ENCODE data around the gene EIPR1.
A peak's percentile ranks its signal among the peaks of the same experiment; 100 is the strongest.

The EIPR1 gene

DNA sequence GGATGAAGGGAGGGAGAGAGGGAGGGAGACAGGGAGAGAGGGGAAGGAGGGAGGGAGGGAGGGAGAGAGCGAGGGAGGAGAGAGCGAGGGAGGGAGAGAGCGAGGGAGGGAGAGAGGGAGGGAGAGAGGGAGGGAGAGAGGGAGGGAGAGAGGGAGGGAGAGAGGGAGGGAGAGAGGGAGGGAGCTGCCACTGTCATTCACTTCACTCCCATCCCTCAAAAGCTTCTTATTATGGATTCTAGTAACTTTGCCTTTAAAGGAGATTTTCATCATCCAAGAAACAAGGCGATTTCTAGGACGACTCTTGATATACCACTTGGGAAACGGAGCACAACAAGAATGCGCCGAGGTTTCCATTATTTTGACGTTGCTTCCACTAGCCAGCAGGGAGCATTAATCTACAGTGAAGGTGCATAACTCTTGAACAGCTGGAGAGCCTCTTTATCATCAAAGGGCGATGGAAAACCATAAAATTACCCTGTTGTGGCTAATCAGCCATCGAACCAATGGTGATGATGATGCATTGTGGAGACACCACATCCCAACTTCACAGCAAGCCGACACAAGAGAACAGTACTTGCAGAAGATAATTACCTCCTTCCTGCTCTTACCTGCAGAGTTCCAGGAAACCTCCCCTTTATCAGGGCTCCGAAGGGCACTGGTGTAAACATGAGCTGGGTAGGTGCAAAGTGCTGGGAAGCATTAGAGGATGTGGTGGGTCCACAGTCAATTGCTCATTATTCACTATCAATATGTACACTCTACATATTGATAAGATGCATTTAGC lies 130.5 kb downstream of the EIPR1 start:
- DNase-seq (ENCODE audit: low read depth): no peak

DNA sequence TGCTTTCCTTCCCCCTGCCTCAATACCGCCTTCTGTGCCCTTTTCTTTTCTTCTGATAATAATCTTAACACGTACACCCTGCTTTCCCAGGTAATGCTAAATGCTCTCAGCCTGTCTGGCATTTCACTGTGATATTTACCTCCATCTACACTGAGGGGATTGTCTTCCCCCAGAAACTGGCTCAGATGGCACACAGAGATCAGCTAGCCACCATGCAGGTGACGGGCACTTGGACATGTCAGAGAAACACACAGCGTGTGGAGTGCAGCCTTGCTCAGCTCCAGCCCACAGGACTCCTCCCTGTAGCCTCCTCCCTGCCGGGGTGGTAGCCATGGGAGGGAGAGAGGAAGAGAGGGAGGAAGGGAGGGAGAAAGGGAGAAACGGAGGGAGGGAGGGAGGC lies 131.2 kb downstream of the EIPR1 start:
- DNase-seq (ENCODE audit: low read depth): no peak

DNA sequence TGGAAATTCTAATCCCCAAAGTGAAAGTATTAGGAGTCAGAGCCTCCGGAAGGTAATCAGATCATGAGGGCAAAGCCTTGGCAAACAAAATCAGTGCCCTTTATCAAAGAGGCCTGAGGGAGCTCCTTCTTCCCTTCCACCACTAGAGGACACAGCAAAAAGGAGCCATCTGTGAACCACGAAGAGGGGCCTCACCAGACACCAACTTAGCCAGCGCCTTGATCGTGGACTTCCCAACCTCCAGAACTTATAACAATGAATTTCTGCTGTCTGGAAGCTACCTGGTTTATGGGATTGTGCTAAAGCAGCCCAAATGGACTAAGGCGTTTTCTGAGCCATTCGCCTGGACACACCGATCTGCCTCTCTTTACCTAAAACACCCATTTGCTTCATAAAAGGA lies 133.1 kb downstream of the EIPR1 start:
- no peak for DNase-seq (ENCODE audit: low read depth)

DNA sequence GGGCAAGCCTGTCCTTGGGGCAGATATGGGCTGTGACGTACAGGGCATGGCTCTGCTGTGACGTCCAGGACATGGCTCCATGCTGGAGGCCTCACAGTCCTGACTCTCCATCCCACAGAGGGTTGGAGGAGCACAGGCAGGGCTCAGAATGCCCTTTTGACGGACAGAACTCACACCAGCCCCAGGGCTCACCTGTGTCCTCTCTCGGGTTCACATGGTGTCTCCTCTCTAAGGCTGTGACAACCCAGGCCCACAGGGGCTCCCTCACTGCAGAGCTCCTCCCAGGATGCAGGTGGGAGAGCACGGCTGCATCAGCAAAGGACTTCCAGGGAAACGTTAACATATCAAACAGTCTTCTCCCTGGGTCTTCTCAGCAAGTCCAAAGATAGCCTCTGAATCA lies 133.8 kb downstream of the EIPR1 start:
- no peak for DNase-seq (ENCODE audit: low read depth)

DNA sequence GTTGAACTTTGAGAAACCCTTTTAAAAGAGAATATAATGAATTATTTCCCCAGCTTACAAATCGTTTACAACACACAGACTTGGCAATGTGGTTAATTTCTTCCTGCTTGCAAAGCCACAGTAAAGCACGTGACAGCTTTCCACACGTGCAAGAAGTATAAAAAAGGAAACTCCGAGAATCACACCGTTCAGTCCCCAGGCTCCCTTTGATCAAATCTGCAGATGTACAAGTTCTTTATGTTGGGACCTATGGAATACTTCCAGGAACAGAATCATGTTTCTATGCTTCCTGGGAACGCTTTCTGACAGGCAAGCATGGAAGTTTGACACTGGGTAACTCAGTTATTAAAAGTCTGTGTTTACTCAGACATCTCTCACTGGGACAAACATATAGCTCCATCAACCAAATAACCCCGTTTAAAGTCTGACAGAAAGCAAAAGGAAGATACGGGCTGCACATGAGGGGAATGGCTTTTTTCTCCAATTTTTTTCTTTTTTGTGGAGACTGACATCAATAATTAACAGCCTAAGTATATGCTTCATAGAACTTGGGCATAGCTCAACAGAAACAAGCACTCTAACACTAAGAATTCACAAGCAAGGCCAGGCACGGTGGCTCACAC lies 134.8 kb downstream of the EIPR1 start:
- peak; percentile 21 for DNase-seq (ENCODE audit: low read depth)

DNA sequence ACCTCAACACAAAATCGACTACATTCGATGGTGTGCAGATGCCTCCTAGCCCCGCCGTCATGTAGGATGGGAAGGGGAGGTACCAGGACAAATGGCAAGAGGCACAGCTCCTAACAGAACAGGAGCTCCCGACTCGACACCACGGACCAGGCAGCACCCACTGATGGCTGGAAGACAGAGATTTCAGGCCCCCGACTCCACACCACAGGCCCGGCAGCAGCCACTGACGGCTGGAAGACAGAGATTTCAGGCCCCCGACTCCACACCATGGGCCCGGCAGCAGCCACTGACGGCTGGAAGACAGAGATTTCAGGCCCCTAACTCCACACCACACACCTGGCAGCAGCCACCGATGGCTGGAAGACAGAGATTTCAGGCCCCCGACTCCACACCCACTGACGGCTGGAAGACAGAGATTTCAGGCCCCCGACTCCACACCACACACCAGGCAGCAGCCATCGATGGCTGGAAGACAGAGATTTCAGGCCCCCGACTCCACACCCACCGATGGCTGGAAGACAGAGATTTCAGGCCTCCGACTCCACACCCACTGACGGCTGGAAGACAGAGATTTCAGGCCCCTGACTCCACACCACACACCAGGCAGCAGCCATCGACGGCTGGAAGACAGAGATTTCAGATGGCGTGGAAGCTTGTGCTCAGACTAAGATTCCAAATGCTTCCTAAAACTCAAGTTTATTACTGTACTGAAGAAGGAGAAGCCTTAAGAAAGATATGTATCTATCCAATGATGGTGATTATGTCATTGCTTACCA lies 135.5 kb downstream of the EIPR1 start:
- no peak for DNase-seq (ENCODE audit: low read depth)

DNA sequence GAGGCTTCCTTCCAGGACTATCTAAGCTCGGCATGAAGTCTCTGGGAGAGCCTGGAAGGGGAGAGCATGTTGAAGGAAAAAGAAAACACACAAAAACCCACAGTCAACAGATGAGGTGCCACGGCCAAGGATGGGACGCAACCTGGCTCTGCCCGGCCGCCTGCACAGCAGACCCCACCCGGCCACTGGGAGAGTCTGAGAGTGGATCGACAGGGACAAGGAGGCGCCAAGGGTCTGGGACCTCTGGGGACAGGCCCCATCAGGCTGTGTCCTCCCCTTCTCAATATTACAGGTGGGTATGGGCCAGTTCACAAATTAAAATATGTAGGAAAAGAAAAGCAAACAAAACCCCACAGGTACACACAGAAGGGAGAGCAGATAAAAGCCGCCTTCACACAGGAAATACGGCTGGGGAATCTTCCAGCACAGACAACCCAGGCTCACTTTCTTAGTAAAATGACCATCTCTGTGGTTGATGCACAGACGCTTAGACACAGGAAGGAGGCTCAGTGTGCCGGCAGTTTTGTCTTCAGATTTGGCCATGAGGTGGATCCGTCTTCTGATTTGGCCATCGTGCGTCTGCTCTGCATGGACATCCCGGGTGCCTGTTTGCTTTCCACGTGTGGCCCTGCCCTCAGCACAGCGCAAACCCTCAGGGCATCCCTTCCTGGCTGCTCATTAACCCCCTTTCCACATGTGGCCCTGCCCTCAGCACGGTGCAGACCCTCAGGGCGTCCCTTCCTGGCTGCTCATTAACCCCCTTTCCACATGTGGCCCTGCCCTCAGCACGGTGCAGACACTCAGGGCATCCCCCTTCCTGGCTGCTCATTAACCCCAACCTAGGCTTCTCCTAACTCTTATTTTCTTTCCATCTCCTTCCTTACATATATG lies 138.4 kb downstream of the EIPR1 start:
- no peak for DNase-seq (ENCODE audit: low read depth)

DNA sequence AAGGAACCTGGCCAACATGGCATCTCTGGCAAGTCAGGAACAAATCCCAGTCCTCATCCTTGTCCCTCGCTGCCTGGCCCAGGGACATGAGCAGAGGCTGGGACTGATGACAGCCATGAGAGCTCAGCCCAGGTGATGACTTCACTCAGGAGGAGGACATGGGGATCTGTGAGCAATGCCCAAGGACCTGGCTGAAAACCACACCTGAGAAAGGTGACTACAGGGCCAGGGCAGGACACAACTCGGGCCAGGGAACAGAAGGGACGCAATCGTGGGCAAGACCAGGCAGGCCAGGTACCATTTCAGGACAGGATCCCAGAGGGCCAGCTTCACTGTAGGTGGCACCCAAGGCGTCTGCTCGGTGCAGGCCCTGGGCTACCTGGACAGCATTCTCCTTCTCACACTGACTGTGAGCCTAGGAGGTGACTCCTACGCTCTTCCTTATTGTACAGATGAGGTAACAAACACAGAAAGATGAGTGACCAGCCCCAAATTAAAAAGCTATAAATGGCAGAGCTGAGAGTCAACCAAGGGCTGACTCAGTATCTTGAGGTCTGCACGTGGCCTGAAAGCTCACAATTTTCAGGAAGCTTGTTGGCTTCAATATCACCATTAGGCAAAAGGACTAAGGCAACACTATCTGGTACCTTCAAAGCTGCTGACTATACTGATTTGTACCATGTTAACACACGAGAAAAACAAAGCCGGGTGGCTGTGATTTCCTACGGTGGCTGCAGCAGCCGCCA lies 141.1 kb downstream of the EIPR1 start:
- DNase-seq (ENCODE audit: low read depth): no peak

DNA sequence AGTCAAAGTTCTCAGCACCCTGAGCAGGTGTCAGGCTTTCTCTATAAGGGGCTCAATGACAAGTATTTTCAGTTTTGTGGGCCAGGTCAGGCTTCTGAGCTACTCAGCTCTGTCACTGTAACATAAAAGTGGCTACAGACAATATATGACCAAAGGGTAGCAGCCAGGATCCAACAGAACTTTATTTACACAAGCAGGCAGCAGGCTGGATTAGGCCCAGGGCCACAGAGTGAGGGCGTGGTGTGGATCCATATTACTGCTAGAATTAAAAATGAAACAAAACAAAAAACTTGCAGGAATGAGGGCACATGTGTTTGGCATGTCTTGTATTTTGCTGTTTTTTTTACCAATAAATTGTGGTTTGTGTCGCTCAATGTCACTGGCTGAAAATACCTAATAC lies 143.7 kb downstream of the EIPR1 start:
- no peak for DNase-seq (ENCODE audit: low read depth)

DNA sequence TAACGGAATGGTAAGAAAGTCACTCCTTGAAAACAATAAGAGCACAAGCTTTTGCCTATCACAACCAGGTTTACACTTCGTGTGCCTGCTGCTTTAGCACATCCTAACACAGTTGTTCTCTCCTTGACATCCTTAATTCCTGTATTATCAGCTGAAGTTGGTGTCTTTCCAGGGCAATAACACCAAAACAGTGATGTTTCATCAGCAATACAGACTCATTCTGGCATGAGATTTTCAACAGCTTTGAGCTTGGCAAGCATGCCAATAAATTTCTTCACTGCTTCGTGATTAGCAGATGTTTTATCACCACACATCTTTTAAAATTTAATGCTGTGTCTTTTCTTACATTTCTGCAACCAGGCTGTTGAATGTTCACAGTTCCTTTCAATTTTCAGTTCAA lies 148.4 kb downstream of the EIPR1 start:
- no peak for DNase-seq (ENCODE audit: low read depth)

DNA sequence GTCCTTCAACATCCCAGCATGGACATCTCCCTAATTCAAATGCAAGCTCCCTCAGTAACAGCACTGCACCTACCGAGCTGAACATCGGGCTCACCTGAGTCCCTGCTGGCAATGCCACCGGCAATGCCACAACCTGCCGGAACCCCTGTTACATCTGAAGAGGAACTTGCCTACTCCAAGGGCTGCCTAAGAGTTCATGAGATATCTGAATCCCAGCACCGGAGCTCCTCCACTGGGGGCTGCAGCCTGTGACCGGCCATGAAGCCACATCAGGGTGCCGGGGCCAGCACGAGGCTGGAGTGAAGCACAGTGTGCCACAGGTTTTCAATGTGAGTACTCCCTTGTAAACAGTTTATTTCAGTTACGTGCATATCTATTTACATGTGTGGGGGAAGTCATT lies 152.9 kb downstream of the EIPR1 start:
- no peak for DNase-seq (ENCODE audit: low read depth)

DNA sequence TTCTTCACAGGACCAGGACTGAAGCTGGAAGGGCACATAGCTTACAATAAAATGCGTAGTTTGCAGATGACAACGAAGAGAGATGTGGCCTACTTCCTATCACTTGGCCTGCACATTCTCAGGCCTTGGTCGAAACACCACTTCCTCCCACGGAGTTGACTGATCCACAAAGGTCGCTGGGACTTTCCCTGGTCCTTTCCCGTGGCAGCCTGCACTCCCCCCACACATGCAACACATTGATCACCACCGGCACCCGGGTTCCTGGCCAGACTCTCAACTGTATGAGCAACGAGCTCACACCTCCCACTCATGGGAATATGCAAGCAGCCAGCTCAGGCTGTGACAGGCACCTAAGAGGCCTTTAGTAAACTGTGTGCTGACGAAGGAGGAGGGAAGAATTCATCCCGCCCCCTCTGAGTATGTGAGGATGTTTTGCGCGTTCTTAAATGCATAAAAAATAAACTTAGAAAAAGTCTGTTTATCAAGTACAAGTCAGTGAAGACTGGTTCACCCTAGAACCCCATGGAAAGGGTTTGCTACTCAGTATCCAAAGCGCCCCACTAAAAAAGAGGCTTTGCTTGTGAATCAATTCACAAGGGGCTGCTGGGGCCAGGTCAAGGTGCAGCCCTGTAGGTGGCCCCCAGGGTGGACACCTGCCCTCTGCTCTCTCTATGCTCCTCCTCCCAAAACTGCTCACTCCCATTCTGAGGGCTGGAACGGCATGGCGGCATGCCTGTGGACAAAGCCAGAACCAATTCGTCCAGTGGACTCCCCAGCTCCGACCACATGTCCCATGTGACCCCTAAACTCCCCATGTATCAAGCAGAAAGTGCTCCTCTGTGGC lies 154.3 kb downstream of the EIPR1 start:
- DNase-seq (ENCODE audit: low read depth): no peak

DNA sequence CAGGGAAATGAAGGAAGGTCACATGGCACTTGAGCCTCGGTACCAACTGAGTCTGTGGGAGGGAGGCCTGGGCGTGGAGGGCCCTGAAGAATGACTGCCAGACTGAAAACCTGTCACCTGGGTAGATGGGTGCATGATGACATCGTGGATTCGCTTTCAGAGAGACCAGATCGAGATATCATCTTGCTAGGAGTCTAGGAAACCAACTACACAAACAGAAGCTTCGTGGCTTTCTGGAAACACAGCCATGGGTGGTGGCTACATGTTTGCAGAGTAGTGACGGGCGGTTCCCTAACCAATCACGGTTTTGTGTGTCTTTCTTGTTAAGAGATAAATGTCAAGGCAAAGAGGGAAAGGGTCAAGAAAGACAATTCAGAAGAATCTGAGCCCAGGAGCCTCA lies 155.0 kb downstream of the EIPR1 start:
- no peak for DNase-seq (ENCODE audit: low read depth)

DNA sequence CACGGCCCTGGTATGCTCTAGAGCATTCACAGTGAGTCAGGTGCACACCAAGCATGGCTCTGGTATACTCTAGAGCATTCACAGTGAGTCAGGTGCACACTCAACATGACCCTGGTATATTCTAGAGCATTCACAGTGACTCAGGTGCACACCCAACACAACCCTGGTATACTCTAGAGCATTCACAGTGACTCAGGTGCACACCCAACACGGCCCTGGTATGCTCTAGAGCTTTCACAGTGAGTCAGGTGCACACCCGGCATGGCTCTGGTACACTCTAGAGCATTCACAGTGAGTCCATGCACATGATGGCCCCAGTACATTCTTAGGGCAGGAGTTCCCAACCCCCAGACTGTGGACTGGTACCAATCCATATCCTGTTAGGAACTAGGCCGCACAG lies 158.1 kb downstream of the EIPR1 start:
- no peak for DNase-seq (ENCODE audit: low read depth)

DNA sequence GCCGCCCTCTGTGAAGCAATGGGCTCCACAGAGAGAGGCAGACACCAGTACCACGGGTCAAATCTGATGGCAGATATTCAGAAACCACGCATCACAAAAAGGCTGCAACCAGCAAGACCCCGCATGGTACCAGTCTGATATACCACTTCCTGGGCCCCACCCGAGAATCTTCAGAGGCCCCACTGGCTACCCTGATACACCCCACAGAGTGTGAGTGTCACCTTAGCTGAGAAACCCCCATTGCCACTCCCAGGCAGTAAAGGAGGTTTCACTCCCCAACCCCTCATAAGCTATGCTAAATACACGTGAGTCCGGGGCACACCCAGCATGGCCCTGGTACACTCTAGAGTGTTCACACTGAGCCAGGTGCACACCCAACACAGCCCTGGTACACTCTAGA lies 160.0 kb downstream of the EIPR1 start:
- DNase-seq (ENCODE audit: low read depth): no peak

DNA sequence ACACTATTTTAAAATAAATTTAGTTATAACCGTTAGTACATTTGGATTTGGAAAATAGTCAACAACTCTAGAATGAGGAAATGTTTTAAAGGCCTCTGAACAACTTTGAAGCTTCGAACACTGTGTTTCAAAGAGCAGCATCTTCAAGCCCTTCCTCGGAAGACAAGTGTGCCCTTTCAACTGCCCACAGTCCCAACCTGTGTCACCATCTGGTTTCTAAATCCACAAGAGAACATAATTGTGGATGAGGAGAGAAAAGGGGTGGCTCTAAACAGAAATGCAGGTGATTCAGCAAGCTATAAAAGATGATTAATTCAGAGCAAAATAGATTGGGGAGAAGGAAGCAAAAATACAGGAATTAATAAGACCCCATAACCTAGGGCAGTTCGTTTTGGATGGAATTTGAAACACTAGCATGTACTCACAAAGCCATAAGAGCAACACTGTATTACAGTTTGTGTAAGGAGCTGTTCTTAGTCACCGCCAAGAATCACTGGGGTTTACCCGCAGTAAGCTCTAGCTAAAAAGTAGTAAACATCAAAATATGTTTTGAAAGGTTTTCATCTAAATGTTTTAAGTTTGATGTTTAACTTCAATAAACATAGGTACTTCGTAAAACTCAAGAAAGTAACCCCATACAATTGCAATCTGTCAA lies 160.7 kb downstream of the EIPR1 start:
- DNase-seq (ENCODE audit: low read depth): no peak

DNA sequence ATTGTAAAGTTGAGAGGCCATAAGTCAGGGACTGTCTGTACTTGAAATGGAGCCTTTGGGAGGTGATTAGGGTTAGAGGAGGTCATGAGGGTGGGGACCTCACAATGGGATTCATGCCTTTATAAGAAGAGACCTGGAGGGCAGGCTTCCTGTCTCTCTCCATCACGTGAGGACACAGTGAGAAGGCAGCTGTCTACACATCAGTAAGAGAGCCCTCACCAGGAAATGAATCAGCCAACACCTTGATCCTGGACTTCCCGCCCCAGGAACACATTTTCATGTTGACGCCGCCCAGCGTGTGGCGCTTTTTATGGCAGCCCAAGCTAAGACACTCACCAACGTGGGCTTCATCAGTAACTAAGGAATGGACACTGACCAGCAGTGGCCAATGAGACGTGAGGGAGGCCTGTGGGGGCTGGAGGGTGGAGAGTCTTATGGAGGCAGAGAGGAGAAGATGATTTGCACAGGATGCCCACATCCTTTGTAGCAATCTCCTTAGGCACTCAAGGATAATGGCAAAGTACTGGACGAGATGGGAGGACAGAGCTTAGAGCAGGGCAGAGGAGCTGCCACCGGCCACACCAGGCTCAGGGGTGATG lies 162.7 kb downstream of the EIPR1 start:
- DNase-seq (ENCODE audit: low read depth): no peak

DNA sequence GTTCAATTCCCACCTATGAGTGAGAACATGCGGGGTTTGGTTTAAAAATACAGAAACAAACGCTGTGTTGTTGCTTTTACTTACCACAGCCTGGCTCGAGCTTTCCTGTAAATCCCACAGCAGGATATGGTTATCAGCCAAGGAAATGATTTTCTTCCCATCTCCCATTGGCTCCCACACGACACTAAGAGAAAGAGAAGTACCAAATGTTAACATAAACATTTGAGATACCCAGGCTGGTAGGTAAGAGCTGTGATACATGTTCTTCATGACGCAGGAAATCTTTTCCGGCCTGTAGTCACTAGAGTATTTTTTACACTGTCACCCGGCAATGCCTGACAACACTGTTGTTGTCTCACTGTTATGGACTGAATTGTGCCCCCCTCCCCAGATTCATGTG lies 163.6 kb downstream of the EIPR1 start:
- DNase-seq (ENCODE audit: low read depth): no peak

DNA sequence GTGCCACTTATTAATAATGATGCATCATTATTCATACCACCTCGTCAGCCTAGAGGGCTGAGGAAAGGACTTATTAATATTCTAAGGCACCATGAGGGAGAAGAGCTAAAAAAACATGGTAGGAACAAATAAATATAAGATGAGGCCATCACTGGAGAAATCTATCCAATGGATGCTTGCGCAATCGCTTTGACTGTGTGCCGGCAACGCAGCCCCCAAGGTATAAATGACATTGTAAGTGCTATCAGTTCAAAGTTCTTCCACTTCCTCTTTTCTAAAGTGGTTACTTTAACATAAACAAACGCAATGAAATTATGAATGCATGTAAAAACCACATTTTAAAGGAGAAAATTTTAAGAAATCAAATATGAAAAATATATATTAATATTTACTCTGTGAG lies 164.6 kb downstream of the EIPR1 start:
- no peak for DNase-seq (ENCODE audit: low read depth)

DNA sequence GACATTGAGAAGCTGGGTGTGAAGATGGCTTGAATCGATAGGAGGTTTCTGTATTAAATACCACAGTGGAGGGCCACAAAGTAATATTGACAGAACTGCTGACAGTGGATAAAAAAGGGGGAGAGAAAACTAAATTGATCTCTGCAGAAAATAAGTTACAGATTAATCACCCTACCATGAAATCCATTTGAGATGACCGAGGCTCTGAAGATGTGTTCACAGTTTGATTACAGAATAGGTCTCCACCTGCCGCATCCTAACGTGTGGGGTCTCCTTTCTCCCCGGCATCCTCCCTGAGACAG lies 165.6 kb downstream of the EIPR1 start:
- no peak for DNase-seq (ENCODE audit: low read depth)
